Mucosa of descending colon (tissue), 3 donors: Measurements from ENCODE around the gene DMRTA2. TPM values are rescaled to one million over a fixed set of nuclear protein-coding genes. Genes with fewer than 3 reads are reported as not detected.

Experiments used
- ATAC-seq: fragments of 200-7000 bp; cut with Tn5 transposase; one replicate; pipeline ENCODE4 v1.9.1; 2020; ENCODE audit warnings: mild to moderate bottlenecking, moderate library complexity
- DNase-seq, 3 donors: peaks; one replicate each; pipeline ENCODE4 v3.0.0-alpha.2; 2020
- H3K36me3 ChIP-seq: fragments of 200-600 bp; one replicate; pipeline ENCODE4 v1.8.0; 2021; ENCODE audit warnings: low read depth, mild to moderate bottlenecking
- H3K4me1 ChIP-seq: fragments of 200-600 bp; one replicate; pipeline ENCODE4 v1.8.0; 2021; ENCODE audit warnings: low read depth, mild to moderate bottlenecking
- H3K4me3 ChIP-seq: fragments of 200-600 bp; one replicate; pipeline ENCODE4 v1.8.0; 2021; ENCODE audit warnings: mild to moderate bottlenecking
- H3K9me3 ChIP-seq: fragments of 200-600 bp; one replicate; pipeline ENCODE4 v1.8.0; 2021; ENCODE audit warnings: mild to moderate bottlenecking
- CTCF ChIP-seq: fragments of 200-600 bp; IDR thresholded peaks from one replicate; pipeline ENCODE4 v1.8.0; 2022; ENCODE audit warnings: antibody characterized with exemption, mild to moderate bottlenecking
- intact Hi-C, 2 donors: fragments of 100-400 bp; cut with DNase I in 1 of 2; cut with micrococcal nuclease in 1 of 2; formaldehyde crosslinking; loops; one replicate each; pipeline versions ENCODE4 v1.11.0 to v1.11.1; 2022; cut with DNase I, micrococcal nuclease
- total RNA-seq, 3 donors: library from RNA; stranded (reverse); fragmentation: NEBNext Ultra II Directional in 2 of 3; extraction: Animal tissue kit (Norgen Biotek cat#: 25700) in 2 of 3; gene quantifications; one replicate each; pipeline versions ENCODE4 v1.2.1 to v1.2.4, GENCODE V29; 2021 to 2023
- donor health status: DM: no; HTN: no; CAD: no; lungs with moderate emphysema.
- donor health status: DM: no; HTN: no; CAD: no.
- donor health status: DM: no; HTN: yes; CAD: no.

The DMRTA2 gene
- total RNA-seq, 3 donors from 2014 or later: not detected

- Histone ChIP-seq H3K9me3 (no peaks in the 10 kb centered on the region), H3K36me3 (no peaks in the 10 kb centered on the region), H3K4me3 (no peak overlapping the region), H3K4me1 (no peaks in the 10 kb centered on the region)
- intact Hi-C loops: no loop called here
- DNase-seq (no peak), ATAC-seq (no peak)
- TF ChIP-seq CTCF: no peak
These were observed 15.7 kb upstream of the DMRTA2 start for GRCh38 chr1:50438945-50439344.

- no peaks in the 10 kb centered on the region for H3K36me3 ChIP-seq
- ATAC-seq: no peak
- TF ChIP-seq CTCF: no peak
- no peak for DNase-seq
- H3K9me3 ChIP-seq: no peaks in the 10 kb centered on the region
- intact Hi-C loops: no loop called here
- no peaks in the 10 kb centered on the region for H3K4me1 ChIP-seq
- no peak overlapping the region for H3K4me3 ChIP-seq
These were observed 13.2 kb upstream of the DMRTA2 start for GRCh38 chr1:50436489-50436888.

GRCh38 chr1:50430010-50430405, 6.8 kb upstream of the DMRTA2 start:
- Histone ChIP-seq H3K4me1 (peaks cover 18% of the 10 kb centered on the region), H3K4me3 (no peak overlapping the region), H3K9me3 (no peaks in the 10 kb centered on the region), H3K36me3 (no peaks in the 10 kb centered on the region)
- TF ChIP-seq CTCF: no peak
- DNase-seq (no peak), ATAC-seq (no peak)
- intact Hi-C loops: no loop called here

GRCh38 chr1:50427818-50428779, 4.9 kb upstream of the DMRTA2 start:
- Histone ChIP-seq H3K36me3 (no peaks in the 10 kb centered on the region), H3K4me3 (no peak overlapping the region), H3K9me3 (no peaks in the 10 kb centered on the region), H3K4me1 (peaks cover 31% of the 10 kb centered on the region)
- intact Hi-C loops: no loop called here
- ATAC-seq: no peak
- no peak for DNase-seq
- TF ChIP-seq CTCF: no peak

GRCh38 chr1:50427086-50427817, 4.0 kb upstream of the DMRTA2 start:
- DNase-seq (no peak), ATAC-seq (no peak)
- Histone ChIP-seq H3K4me3 (no peak overlapping the region), H3K9me3 (no peaks in the 10 kb centered on the region), H3K36me3 (no peaks in the 10 kb centered on the region), H3K4me1 (peaks cover 35% of the 10 kb centered on the region)
- intact Hi-C loops: no loop called here
- no peak for TF ChIP-seq CTCF
